A673 (cell line): Measurements from ENCODE around the gene MFAP4.

Source experiments
- EZH2 ChIP-seq: fragments of 200-600 bp; sonication (generic); IDR thresholded peaks from 2 replicates; pipeline ENCODE4 v1.6.1; 2017; ENCODE audit warnings: borderline replicate concordance, low read depth, mild to moderate bottlenecking, mixed read lengths, antibody characterized with exemption, low read length; ENCODE audit not compliant: poor library complexity, severe bottlenecking
- TF ChIP-seq, protein P1 (sequence below): fragments of 300-800, 200-600 bp; sonication (generic); conservative IDR thresholded peaks from 2 replicates; pipeline ENCODE4 v1.5.1; 2017; ENCODE audit warnings: low read depth, mild to moderate bottlenecking, antibody characterized with exemption, low read length, moderate library complexity, mixed read lengths

DNA sequence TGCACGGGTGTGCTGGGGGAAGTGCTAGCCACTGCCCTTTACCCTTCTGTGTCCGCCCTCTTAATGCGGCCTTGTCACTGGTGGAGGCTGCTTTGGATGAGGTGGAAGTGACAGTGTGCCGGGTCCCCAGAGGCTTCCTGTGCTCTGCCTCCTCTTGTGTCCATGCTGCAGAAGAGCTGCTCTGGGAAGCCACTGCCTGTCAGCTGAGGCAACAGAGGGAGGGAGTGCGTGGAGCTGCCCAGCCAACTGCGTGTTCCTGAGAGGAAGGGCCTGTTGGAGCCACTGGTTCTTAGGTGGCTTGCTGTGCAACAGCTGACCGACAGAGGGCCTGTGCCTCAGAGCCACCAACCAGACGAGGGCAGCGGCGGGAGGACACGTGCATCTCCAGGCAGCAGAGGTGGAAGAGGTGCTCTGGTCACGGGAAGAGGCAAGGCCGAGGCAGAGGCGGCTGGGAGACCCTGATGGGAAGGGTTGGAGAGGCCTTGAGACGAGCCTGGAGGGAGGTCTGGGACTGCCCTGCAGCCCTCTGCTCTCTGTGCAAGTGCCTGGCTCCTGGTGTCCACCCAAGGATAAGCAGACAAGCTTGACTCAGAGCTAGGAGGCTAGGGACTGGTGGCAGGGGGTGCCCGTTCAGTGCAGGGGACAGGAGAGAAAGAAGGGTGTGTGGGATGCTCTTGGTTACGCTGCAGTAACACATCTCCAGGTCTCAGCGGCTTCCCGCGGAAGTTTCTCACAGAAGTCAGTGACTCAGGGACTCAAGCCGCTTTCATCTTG, 49.9 kb downstream of the MFAP4 start:
- TF ChIP-seq, protein P1, sequence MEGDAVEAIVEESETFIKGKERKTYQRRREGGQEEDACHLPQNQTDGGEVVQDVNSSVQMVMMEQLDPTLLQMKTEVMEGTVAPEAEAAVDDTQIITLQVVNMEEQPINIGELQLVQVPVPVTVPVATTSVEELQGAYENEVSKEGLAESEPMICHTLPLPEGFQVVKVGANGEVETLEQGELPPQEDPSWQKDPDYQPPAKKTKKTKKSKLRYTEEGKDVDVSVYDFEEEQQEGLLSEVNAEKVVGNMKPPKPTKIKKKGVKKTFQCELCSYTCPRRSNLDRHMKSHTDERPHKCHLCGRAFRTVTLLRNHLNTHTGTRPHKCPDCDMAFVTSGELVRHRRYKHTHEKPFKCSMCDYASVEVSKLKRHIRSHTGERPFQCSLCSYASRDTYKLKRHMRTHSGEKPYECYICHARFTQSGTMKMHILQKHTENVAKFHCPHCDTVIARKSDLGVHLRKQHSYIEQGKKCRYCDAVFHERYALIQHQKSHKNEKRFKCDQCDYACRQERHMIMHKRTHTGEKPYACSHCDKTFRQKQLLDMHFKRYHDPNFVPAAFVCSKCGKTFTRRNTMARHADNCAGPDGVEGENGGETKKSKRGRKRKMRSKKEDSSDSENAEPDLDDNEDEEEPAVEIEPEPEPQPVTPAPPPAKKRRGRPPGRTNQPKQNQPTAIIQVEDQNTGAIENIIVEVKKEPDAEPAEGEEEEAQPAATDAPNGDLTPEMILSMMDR: no peak
- TF ChIP-seq EZH2: no peak
